BJ (cell line): Measurements from ENCODE around the gene NCOA3. TPM values are rescaled to one million over a fixed set of nuclear protein-coding genes. Genes with fewer than 3 reads are reported as not detected.

Source experiments
- CTCF ChIA-PET: fragments of 350-600 bp; formaldehyde crosslinking; extraction: SDS; loops from one replicate; lab custom pipeline; 2021; ENCODE audit warnings: antibody characterized with exemption, inconsistent platforms; lab: Yijun Ruan, JAX
- POLR2A ChIA-PET: fragments of 300-600 bp; sonication (Branson Sonifier 250); formaldehyde crosslinking; extraction: SDS; loops from one replicate; lab custom pipeline; 2021; ENCODE audit warnings: antibody characterized with exemption; lab: Charles Lee
- DNase-seq: peaks from one replicate; pipeline ENCODE4 v3.0.0-alpha.2; 2011; ENCODE audit warnings: low read depth
- H3K27me3 ChIP-seq: 2 replicates; pipeline ENCODE4 v1.6.0; 2011; ENCODE audit warnings: low read length; ENCODE audit not compliant: control insufficient read depth, insufficient read depth
- H3K36me3 ChIP-seq: 2 replicates; pipeline ENCODE4 v1.5.1; 2011; ENCODE audit warnings: low read length; ENCODE audit not compliant: control insufficient read depth, insufficient read depth
- H3K4me3 ChIP-seq: 2 replicates; pipeline ENCODE4 v1.5.1; 2011; ENCODE audit warnings: low read depth, mild to moderate bottlenecking, control low read depth, low read length
- CTCF ChIP-seq: IDR thresholded peaks from 2 replicates; pipeline ENCODE4 v1.5.1; 2011; ENCODE audit warnings: low read depth, mild to moderate bottlenecking, control low read depth, inconsistent platforms, low read length, moderate library complexity; ENCODE audit not compliant: insufficient read depth
- polyA plus RNA-seq: library from polyadenylated mRNA; depleted of rRNA; stranded (reverse); fragments of >200 nt; gene quantifications from 2 replicates; pipeline ENCODE4 v1.2.3, GENCODE V29; 2011

Gene NCOA3
- polyA plus RNA-seq, 1 experiment: 23.6 TPM

- peak; percentile 85 for TF ChIP-seq CTCF
- no peaks in the 10 kb centered on the region; the same call in 1 of the 2 replicates for H3K36me3 ChIP-seq
- DNase-seq: no peak
- ChIA-PET CTCF (interaction anchor here (0.6 to 10.1 kb wide), 34 partner anchors 8 to 976 kb away, joined by 3 to 157 read pairs (median 4); partner anchors contain the start of gene SULF2), POLR2A (no interaction called here)
- no peaks in the 10 kb centered on the region for H3K27me3 ChIP-seq
- no peak overlapping the region for H3K4me3 ChIP-seq
Observed at GRCh38 chr20:47677635-47678453, 176.2 kb downstream of the NCOA3 start.

- CTCF ChIA-PET: interaction anchor here (0.6 to 10.1 kb wide), 27 partner anchors 9 to 975 kb away, joined by 3 to 157 read pairs (median 5); partner anchors contain the start of gene SULF2
- no peaks in the 10 kb centered on the region for H3K27me3 ChIP-seq
- DNase-seq: no peak
- TF ChIP-seq CTCF: no peak
- no peak overlapping the region for H3K4me3 ChIP-seq
- H3K36me3 ChIP-seq: no peaks in the 10 kb centered on the region; the same call in 1 of the 2 replicates
- POLR2A ChIA-PET: no interaction called here
Observed at GRCh38 chr20:47678536-47678935, 176.8 kb downstream of the NCOA3 start.

GRCh38 chr20:47679462-47679861, 177.8 kb downstream of the NCOA3 start:
- Histone ChIP-seq H3K27me3 (no peaks in the 10 kb centered on the region), H3K4me3 (no peak overlapping the region), H3K36me3 (no peaks in the 10 kb centered on the region; the same call in 1 of the 2 replicates)
- ChIA-PET POLR2A (no interaction called here), CTCF (interaction anchor here (2.7 to 10.1 kb wide), 6 partner anchors 16 to 942 kb away, joined by 9 to 157 read pairs (median 16); partner anchors contain the start of gene SULF2)
- TF ChIP-seq CTCF: no peak
- no peak for DNase-seq

- TF ChIP-seq CTCF: no peak
- CTCF ChIA-PET: interaction anchor here (0.7 to 10.1 kb wide), 7 partner anchors 14 to 941 kb away, joined by 3 to 157 read pairs (median 4); no protein-coding TSS in a partner anchor
- Histone ChIP-seq H3K27me3 (0 out of 2 replicates have a peak, but pooled peaks cover 3% of the 10 kb centered on the region), H3K4me3 (no peak overlapping the region), H3K36me3 (no peaks in the 10 kb centered on the region)
- DNase-seq: no peak
- POLR2A ChIA-PET: no interaction called here
Observed at GRCh38 chr20:47680804-47681529, 179.3 kb downstream of the NCOA3 start.
